Anterior cingulate cortex (tissue), 58 donors: ENCODE measurements around the gene MTMR10.

Source experiments
- DNase-seq, 58 donors: peaks; one replicate each; lab custom pipeline; 2025; lab: John Stamatoyannopoulos, UW

MTMR10 gene, protein sequence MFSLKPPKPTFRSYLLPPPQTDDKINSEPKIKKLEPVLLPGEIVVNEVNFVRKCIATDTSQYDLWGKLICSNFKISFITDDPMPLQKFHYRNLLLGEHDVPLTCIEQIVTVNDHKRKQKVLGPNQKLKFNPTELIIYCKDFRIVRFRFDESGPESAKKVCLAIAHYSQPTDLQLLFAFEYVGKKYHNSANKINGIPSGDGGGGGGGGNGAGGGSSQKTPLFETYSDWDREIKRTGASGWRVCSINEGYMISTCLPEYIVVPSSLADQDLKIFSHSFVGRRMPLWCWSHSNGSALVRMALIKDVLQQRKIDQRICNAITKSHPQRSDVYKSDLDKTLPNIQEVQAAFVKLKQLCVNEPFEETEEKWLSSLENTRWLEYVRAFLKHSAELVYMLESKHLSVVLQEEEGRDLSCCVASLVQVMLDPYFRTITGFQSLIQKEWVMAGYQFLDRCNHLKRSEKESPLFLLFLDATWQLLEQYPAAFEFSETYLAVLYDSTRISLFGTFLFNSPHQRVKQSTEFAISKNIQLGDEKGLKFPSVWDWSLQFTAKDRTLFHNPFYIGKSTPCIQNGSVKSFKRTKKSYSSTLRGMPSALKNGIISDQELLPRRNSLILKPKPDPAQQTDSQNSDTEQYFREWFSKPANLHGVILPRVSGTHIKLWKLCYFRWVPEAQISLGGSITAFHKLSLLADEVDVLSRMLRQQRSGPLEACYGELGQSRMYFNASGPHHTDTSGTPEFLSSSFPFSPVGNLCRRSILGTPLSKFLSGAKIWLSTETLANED

DNA sequence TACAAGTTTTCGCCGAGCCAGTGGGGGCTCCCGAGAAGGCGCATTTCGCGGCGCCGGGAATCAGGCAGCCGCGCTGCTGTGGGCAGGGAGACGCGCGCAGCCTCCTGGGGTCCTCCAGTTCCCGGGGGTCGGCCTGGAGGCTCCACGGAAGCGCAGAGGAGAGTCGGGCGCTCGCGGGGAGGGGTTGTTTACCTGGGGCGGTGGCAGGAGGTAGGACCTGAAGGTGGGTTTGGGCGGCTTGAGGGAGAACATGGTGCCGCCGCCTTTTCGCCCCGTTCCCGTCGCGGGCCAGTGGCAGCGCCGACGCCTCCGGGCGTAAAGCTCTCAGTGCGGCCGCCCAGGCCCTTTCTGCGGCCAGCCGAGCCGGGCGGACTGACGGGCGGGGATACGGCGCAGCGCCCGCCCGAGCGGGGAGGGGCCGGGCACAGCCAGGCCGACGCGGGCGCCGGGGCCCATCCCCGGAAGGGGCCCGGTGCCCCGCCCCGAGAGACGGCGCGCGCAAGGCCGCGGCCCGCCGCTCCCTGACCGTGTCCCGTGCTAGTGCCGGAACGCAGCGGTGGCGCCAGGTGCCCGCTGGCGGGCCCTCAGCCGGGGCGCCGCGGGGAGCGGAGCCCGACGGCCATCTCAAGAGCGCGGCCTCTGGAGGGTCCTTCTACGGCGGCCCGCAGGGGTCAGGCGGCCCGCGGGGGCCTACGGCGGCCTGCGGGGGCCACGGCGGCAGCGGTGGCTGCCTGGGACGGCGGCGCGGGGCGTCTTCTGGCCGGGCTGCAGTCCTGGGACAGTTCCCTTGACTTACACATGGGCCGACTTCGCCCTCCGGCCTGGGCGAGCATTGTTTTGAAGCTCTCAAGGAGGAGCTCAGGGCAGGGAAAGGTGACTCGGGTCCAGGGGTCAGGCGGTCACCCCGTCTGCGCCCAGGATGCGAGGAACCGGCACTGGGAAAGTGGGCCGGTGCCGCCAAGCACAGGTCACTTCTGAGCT lies at the start of gene MTMR10:
MTMR10 (minus strand) TSS at position 374 of the 981 bp plus-strand sequence; CDS start at position 252, 122 bp downstream.
- peak in 51 of 58 donors; percentile 27 to 87 (median 70) for DNase-seq

DNA sequence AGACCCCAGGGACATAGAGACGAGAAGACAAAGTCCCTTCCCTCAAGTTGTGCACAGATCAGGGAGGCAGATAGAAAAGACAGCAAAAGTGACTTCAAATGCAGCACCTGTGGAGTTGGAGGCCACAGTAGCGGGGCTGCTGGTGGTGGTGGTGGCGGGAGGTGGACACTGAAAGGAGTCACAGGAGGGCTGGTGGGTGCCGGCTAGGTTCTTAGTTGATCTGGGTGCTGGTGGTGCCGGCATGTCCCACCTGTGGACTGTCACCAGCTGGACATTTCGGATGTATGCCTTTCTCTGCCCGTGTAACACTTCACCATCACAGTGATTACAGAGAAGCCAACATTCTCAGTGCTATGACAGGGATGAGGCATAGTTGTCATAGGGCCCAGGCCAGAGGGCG lies 49.2 kb upstream of the MTMR10 start:
- no peak for DNase-seq

DNA sequence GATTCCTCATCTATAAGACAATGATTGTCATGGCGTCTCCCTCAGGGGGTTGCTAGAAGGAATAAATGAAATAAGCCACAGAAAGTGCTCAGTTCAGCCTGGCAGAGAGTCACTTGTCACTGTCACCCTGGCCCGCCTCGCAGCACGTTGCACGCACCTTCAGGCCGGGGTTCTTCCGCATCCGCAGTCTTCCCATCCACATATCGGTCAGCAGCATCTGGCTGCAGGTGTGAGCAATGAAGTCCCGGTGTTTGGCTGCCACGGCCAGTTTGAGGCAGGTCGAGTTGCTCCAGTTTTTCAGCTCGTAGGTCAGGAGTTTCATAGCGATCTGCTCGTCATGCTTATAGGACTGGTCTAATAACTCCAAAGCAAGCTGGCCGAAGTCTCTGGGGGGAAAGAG lies 48.5 kb upstream of the MTMR10 start:
- no peak for DNase-seq

- DNase-seq, result no peak
These were observed 46.5 kb upstream of the MTMR10 start for GRCh38 chr15:31037731-31038477.

DNA sequence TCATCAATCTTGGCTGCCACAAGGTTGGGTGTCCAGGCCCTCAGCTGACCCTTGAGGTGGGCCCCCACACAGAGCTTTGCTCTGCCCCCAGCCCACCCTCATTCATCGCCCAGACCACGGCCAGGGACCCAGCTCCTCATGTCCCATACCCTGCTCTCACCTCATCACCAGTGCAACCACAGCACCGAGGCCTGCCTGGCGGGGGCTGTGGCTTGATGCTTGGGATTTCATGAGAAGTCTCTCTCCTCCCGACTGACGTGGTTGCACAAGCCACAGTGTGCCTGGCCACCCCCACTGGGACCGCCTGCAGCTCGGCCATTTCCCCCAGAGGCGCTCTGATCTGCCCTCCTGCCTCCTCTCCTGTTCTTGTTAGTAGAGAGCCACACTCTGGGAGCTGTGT lies 45.4 kb upstream of the MTMR10 start:
- DNase-seq, result no peak

GRCh38 chr15:31035610-31036009 lies 44.2 kb upstream of the MTMR10 start:
- DNase-seq, result no peak

- no peak for DNase-seq
These were observed 42.7 kb upstream of the MTMR10 start for GRCh38 chr15:31034152-31034551.

GRCh38 chr15:31032961-31033371 lies 41.5 kb upstream of the MTMR10 start:
- no peak for DNase-seq

- no peak for DNase-seq
These were observed 40.1 kb upstream of the MTMR10 start for GRCh38 chr15:31031471-31032067.

GRCh38 chr15:31027910-31028578 lies 36.6 kb upstream of the MTMR10 start:
- DNase-seq, result no peak

GRCh38 chr15:31025996-31026395 lies 34.6 kb upstream of the MTMR10 start:
- no peak for DNase-seq

DNA sequence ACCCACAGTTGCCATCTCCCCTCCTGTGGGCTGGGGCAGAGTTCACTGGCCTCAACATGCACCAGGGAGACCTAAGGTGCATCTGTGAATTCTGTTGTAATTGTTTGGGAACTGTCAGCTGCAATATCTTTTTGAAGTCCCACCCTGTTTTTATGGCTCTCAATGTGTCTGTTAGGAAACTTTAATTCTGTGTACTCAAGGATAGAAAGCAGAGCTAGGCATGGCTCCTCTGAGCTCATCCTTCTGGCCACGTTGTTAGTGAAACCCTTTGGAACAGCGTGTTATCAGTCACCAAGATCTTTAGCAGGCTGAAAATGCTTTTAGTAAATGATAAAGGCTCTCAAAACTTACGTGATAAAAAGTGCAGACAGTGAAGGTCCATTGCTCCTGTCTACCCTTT lies 33.6 kb upstream of the MTMR10 start:
- DNase-seq, result no peak

- no peak for DNase-seq
These were observed 32.9 kb upstream of the MTMR10 start for GRCh38 chr15:31024330-31024729.

GRCh38 chr15:31023841-31024240 lies 32.4 kb upstream of the MTMR10 start:
- no peak for DNase-seq

DNA sequence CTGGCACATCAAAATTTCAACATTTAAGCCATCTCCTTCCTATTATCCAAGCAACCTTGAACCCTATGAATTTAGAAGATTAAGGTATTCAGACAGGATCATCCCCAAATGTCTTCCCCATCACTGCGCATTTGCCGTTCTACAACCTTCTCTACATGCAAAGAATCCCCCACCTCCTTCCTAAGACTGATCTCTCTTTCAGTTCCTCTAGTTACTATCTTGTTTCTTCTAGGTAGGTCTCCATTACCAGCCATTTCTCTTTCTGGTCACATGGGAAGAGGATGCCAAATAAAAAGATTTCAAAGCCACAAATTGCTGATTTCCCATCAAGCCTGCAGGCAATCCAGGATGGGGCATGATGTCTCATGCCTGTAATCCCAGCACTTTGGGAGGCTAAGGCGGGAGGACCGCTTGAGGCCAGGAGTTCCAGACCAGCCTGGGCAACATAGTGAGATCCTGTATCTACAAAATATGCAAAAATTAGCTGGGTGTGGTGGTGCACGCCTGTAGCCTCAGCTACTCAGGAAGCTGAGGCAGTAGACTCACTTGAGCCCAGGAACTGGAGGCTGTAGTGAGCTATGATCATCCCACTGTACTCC lies 29.7 kb upstream of the MTMR10 start:
- DNase-seq, result no peak

GRCh38 chr15:31020542-31020941 lies 29.1 kb upstream of the MTMR10 start:
- DNase-seq, result no peak

DNA sequence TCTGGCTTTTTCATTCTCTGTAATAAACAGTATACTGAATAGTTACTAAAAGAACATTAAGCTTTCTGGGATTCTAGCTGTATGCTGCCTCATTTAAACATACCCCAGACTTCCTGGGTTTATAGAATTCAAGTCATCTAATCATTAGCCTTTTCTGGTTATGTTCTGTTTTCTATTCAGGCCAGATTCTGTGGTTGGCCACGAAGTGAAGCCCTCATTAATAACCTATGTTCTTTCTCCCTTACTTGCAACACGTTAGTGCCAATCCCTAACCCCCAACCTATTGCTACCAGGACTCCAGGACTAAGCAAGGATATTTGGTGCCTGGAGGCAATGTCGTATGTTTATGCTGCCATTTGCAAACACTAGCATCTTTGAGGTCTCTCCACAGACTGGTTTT lies 28.6 kb upstream of the MTMR10 start:
- DNase-seq, result no peak

GRCh38 chr15:31017311-31017710 lies 25.9 kb upstream of the MTMR10 start:
- no peak for DNase-seq
